Caki2 (cell line): ENCODE measurements around the gene SAMD15. TPM values are rescaled to one million over a fixed set of nuclear protein-coding genes. Genes with fewer than 3 reads are reported as not detected.
"Not testable (repeated sequence)": the region's sequence is repeated elsewhere in the genome, so short reads cannot be mapped to it uniquely, and the experiment has no call there.

Source experiments
- DNase-seq: peaks from one replicate; pipeline ENCODE4 v3.0.0-alpha.2; 2015; ENCODE audit warnings: low read depth
- in situ Hi-C: cut with HindIII; loops from 2 replicates; pipeline ENCODE4 v1.10.0; 2016; ENCODE audit warnings: low sequenced_read_pairs, low pct_unique_long_range_greater_than_20kb, mixed read lengths
- total RNA-seq: library from RNA; depleted of rRNA; stranded (reverse); fragments of >200 nt; shearing (Covaris generic); gene quantifications from 2 replicates; pipeline ENCODE4 v1.2.3, GENCODE V29; 2014; ENCODE audit warnings: low replicate concordance

Gene SAMD15
- total RNA-seq, 1 experiment from 2014 or later, result 0.95 TPM

- in situ Hi-C loops, result no loop called here
Observed at GRCh38 chr14:77372304-77372841, 4.8 kb upstream of the SAMD15 start.

DNA sequence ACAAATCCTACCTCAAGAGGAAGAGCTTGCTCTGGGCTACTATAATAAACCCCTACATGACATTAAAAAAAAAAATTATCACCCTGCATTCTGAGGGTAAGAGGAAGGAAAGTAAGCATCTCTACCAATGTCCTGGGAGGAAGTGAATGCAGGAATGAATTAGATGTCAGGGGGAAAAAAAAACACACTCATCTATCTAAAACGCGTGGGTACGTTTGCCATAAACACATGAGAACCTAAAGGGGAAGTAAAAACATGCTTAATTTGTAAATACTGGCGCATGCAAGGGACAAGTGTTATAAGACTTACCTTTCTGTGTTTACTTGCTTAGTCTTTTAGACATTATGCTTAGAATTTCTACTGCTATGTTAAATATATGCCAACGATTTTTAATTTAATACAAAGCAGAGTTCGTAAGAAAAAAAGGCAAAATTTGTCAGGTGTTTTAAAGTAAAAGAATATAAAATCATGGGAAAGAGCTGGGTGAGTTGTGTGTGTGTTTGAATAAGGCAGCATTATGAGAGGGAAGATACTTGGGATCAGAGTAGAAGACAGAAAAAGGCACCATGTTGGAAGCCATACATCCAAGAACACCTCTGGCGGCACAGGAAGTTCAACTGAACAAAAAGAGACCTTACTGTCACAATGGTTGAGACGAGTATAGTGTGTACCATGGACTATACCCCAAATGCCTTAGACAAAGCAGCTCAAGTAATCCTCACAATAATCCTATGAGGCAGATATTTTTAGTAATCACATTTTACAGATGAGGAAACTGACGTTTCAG lies 1.8 kb upstream of the SAMD15 start:
- DNase-seq, result no peak
- in situ Hi-C loops, result no loop called here

More at GRCh38 chr14:77372304-77372841, 4.8 kb upstream of the SAMD15 start:
- DNase-seq, result peak; percentile 2

DNA sequence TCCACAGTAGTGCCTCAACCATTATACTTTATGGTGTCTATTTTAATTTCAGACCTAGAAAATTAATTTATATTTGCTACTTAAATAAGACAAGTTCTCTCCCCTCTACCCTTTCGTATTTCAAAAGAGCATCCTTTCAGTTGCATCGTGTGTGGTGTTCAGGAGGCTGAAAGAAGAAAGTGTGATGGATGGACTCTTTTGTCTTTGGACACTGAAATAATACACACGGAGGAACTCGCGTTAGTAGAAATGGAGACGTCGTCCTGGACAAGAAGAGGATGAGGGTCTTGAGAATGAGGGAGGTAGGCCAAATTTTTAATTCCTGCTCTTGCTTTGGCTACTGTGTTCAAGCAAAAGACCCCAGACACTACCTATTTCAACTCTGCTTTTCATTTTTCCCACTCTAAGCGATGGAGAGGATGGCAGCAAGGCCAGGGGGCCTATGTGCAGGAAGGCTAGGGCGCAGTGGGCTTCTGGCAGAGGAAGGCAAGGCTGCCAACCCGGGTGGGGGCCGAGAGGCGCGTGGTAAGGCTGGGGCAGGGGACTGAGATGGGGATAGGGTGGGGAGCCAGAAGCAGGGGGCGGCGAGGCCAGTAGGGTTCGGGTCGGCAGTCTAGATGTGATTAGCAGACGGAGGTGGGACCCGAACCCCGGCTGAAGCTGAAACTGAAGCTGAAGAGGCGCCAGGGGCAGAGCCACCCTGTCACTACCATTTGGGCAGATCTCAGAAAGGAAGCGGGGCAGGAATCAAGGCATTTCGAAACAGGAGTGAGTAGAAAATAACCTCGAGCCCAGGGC lies 1.0 kb upstream of the SAMD15 start:
- in situ Hi-C loops, result no loop called here

DNA sequence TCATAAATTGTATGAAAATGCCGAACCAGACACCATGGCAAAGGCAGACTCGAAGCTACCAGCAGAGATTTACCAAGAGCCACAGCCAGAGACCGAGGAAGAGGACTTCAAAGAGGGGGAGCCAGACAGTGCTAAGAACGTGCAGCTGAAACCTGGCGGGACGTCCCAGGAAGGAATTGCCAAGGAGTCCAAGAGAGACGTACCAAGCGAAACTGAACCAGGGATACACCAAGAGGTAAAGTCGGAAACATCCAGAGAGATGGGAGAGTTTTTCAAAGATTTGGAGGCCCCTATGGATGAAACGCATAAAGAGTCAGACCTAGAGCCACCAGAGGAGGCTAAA lies 294 bp downstream of the SAMD15 start:
- DNase-seq, result no peak
- in situ Hi-C loops, result no loop called here

More for the DNA sequence above, 1.0 kb upstream of the SAMD15 start:
- peak; percentile 3 for DNase-seq

GRCh38 chr14:77378701-77379100 lies 1.5 kb downstream of the SAMD15 start:
- no peak for DNase-seq
- in situ Hi-C loops, result no loop called here

GRCh38 chr14:77390188-77390587 lies 13.0 kb downstream of the SAMD15 start:
- DNase-seq, result peak; percentile 47
- in situ Hi-C loops, result no loop called here

DNA sequence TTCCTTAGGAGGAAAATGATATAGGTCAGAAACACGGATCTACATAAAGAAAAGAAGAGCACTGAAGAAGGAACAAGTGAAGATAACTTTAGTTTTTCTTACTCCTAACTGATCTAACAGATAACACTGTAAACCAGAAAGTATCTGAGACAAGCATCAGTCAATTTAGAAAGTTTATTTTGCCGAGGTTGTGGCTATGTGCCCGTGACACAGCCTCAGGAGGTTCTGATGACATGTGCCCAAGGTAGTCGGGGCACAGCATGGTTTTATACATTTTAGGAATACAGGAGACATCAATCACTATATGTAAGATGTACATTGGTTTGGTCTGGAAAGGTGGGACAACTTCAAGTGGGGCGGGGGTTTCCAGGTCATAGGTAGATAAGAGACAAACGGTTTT lies 23.0 kb downstream of the SAMD15 start:
- in situ Hi-C loops, result no loop called here
- no peak for DNase-seq

GRCh38 chr14:77403768-77404167 lies 26.6 kb downstream of the SAMD15 start:
- no peak for DNase-seq
- in situ Hi-C loops, result no loop called here

DNA sequence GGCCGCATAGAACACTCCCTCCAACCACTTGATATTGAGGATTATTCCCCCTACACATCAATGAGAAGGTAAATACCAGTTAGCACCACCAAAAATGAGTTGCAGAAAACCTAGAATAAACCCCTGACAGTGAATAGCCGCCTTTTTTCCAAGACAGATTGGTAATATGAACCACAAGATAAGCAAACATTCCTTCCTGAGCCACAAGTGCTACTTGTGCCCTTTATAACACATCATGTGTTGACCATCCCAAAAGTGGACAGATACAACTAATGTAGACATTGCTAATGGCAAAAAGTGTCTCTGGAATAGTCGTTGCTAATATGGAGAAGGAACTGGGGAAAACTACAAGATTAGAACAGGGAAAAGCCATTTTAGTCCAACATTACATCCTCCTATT lies 28.9 kb downstream of the SAMD15 start:
- DNase-seq, result no peak

DNA sequence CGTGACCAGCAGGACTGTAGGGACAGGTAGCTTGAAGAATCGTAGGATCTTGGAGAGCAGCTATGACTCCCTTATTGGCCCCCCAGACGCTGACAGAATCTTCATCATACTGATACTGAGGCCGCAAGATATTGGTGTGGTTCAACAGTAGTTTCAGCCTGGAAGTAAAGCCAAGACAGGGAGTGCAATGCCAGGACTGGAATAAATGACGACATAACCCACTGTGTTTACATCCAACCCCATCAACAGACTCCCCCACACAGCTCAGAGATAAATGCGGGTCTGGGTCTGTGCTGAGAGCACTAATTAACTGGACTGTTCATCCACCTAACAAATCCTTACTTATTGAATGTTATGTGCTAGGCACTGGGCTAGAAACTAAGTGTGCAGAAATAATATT lies 29.5 kb downstream of the SAMD15 start:
- no peak for DNase-seq
- in situ Hi-C loops, result no loop called here

More for the DNA sequence above, 28.9 kb downstream of the SAMD15 start:
- in situ Hi-C loops, result no loop called here

DNA sequence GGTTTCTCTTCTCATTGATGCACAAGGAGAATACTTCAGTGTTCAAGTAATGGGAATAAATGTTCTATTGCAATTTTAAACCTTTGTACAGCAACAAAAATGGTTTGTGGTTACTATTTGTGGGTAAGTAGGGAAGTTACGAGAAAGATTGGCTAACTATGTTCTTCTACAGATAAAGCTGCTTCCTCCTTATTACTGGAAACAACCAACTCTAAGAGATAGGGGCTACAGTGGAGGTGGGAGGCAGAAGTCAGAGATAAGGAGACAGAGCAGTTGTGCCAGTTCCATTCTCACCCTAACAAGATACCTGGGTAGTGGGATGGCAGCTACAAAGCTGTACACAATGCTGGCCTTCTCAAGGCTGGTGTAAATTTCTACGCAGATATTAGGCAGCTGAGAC lies 30.0 kb downstream of the SAMD15 start:
- in situ Hi-C loops, result no loop called here
- DNase-seq, result no peak

- in situ Hi-C loops, result no loop called here
- DNase-seq, result no peak
Observed at GRCh38 chr14:77409131-77409533, 32.0 kb downstream of the SAMD15 start.

- DNase-seq, in situ Hi-C loops: not testable (repeated sequence)
Observed at GRCh38 chr14:77415403-77416030, 38.3 kb downstream of the SAMD15 start.

- DNase-seq, in situ Hi-C loops: not testable (repeated sequence)
Observed at GRCh38 chr14:77416098-77416497, 38.9 kb downstream of the SAMD15 start.

GRCh38 chr14:77416836-77417235 lies 39.7 kb downstream of the SAMD15 start:
- no peak for DNase-seq
- in situ Hi-C loops, result no loop called here

DNA sequence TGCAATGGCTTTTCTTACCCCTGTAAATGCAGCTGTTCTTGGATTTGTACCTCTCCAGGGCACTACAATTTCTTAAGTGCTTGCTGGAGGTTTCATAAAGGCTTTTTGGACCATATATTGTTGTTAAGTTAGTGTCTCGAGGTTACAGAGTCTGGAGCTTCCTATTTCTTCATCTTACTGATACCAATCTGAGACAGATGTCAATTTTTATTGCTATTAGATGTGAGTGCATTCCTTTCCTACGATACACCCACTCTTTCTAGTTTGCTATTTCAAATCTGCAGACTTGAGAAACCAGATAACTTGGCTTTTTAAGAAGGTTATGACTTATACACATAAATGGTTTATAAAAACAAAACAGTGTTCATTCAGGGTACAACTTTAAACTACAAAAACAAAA lies 44.0 kb downstream of the SAMD15 start:
- in situ Hi-C loops, result no loop called here
- DNase-seq, result no peak

GRCh38 chr14:77423423-77423822 lies 46.2 kb downstream of the SAMD15 start, which contains the start of gene NOXRED1:
Gene NOXRED1 (minus strand): TSS chr14:77423523. CDS start chr14:77422889, 634 bp downstream.
- in situ Hi-C loops, result no loop called here
- no peak for DNase-seq

- in situ Hi-C loops, result no loop called here
- no peak for DNase-seq
Observed at GRCh38 chr14:77424862-77425261, 47.7 kb downstream of the SAMD15 start.

DNA sequence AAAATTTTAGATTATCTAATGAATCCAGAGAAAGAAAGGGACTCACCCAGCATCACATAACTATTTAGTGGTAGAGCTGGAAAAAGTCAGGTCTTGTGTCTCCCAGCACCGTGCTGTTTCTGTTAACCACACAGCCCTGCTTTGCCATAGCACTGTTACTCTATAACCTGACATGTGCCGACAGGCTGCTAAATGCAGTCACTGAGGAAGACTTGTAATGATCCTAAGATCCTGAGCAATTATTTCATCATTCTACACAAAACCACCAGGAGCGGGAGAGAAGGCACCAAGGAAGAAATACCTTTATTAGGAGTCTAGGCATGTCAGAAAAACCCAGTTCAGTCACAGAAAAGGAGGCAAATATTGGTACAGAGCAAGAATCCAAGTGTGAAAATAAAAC lies 49.2 kb downstream of the SAMD15 start:
- no peak for DNase-seq
- in situ Hi-C loops, result no loop called here
